Fibroblast of mammary gland (primary cell): ENCODE results near the gene SIN3B.

Experiments
- DNase-seq: peaks from one replicate; pipeline ENCODE4 v3.0.0-alpha.2; 2010; ENCODE audit warnings: low read depth
- H3K4me3 ChIP-seq: 2 replicates; pipeline ENCODE4 v1.5.1; 2011; ENCODE audit warnings: low read depth, mild to moderate bottlenecking, low read length, moderate library complexity; ENCODE audit not compliant: control insufficient read depth
- TF ChIP-seq, protein P1 (sequence below): conservative IDR thresholded peaks from 2 replicates; pipeline ENCODE4 v1.5.1; 2011; ENCODE audit warnings: low read depth, low read length, inconsistent platforms; ENCODE audit not compliant: control insufficient read depth, insufficient read depth

The SIN3B gene

DNA sequence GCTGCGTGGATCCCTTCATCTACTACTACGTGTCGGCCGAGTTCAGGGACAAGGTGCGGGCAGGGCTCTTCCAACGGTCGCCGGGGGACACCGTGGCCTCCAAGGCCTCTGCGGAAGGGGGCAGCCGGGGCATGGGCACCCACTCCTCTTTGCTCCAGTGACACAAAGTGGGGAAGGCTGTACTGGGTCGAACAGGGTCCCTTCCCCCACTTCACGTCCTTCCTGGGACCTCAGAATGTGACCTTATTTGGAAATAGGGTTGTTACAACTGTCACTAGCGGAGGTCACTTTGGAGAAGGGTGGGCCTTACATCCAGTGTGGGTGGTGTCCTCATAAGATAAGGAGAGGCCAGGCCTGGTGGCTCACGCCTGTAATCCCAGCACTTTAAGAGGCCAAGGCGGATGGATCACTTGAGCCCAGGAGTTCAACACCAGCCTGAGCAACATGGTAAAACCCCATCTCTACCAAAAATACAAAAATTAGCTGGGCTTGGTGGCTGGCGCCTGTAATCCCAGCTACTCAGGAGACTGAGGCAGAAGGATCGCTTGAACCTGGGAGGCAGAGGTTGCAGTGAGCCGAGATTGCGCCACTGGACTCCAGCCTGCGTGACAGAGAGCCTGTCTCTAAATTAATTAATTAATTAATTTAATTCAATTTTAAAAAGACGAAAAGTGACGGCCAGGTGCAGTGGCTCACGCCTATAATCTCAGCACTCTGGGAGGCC lies 61.4 kb downstream of the SIN3B start:
- DNase-seq, result no peak
- no peak overlapping the region for H3K4me3 ChIP-seq
- TF ChIP-seq, protein P1, sequence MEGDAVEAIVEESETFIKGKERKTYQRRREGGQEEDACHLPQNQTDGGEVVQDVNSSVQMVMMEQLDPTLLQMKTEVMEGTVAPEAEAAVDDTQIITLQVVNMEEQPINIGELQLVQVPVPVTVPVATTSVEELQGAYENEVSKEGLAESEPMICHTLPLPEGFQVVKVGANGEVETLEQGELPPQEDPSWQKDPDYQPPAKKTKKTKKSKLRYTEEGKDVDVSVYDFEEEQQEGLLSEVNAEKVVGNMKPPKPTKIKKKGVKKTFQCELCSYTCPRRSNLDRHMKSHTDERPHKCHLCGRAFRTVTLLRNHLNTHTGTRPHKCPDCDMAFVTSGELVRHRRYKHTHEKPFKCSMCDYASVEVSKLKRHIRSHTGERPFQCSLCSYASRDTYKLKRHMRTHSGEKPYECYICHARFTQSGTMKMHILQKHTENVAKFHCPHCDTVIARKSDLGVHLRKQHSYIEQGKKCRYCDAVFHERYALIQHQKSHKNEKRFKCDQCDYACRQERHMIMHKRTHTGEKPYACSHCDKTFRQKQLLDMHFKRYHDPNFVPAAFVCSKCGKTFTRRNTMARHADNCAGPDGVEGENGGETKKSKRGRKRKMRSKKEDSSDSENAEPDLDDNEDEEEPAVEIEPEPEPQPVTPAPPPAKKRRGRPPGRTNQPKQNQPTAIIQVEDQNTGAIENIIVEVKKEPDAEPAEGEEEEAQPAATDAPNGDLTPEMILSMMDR, result no peak

DNA sequence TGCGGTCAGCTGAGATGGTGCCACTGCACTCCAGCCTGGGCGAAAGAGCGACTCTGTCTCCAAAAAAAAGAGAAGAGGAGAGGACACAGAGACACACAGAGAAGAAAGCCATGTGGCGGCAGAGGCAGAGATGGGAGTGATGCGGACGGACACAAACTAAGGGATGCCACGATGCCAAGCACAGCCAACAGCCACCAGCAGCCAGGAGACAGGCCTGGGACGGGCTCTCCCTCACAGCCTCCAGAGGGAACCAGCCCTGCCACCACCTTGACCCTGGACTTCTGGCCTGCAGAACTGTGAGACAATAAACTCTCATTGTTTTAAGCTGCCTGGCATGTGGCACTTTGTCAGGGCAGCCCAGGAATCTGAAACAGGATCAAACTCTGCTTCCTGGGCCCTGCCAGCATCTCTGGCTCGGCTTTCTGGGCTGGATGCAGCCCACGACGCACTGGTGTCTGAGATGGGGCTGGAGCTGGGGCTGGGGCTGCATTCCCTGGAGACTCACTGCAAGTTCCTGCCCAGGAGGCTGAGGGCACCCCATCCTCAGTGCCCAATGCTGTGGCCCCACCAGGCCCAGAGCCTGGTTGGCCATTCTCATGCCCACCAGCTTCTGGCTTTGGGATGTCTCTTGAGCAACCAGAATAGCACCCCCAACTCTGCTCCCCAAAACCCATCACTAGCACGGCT lies 62.6 kb downstream of the SIN3B start:
- H3K4me3 ChIP-seq, result no peak overlapping the region
- no peak for DNase-seq
- TF ChIP-seq, protein P1, result no peak

DNA sequence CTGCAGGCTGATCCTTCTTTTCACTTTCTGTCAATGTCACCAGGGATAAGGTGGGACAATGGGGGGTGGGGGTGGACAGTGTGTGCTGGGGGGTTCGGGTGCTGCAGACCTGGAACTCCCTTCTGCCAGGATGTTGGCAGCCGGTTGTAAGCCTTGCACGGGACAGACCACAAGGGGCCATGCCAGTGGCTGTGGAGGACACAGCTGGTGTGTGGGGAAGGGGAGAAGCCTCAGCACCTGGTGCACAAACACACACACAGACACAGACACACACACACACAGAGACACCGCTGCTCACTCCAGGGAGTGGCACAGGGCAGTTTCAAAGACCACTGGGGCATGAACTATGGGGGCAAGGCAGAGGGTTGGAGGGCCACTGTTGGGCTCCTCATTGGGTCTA lies 63.2 kb downstream of the SIN3B start:
- TF ChIP-seq, protein P1, result no peak
- H3K4me3 ChIP-seq, result no peak overlapping the region
- DNase-seq, result no peak

DNA sequence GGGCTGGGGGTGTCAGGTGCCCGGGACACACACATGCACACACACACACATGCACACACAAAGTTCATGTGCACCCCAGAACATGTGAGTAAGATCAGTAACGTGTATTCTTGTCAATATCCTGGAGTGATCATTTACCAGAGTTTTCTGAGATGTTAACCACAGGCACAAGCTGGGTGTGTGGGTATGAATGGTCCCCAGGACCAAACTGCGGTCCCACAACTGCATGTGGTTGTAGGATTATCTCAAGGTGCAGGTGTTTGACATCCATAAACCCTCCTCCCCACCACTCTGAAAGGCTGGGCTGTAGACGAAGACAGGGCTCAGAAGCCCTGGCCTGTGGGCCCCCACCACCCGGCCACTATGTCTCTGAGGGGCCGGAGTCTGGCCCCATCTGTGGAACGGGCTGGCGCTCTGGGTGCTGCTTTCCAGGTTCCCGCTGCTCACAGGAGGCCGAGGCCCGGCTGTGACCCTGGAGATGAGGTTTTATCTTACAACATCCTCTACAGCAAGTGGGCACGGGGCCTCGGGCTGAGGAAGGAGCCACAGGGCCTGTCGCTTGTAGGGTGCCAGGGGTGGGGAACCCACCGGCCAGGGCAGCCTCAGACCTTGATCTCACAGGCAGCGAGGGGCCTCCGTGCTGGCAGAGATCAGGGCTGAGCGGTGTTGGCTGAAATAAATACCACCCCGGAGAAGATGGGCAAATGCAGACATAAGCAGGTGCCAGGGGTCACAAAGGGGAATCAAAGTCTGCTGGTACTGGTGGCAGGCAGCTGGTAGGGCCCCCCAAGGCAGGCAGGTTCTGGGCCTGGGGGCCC lies 63.9 kb downstream of the SIN3B start:
- TF ChIP-seq, protein P1, result no peak
- DNase-seq, result no peak
- no peak overlapping the region for H3K4me3 ChIP-seq

DNA sequence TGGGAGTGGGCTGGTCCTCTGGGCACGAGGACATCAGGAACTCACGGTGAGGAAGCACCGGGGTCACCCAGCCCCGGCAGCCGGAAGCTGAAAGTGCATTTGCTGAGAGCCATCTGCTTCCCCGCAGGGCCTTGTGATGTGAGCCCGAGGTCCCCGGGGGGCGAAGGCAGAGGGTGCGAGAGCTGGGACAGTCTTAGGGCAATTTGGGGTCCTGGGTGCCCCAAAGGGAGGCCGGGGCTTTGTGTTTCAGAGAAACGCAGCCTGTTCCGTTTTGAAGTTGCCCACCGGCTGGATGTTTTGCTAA lies 64.4 kb downstream of the SIN3B start:
- TF ChIP-seq, protein P1, result no peak
- no peak for DNase-seq
- H3K4me3 ChIP-seq, result no peak overlapping the region

DNA sequence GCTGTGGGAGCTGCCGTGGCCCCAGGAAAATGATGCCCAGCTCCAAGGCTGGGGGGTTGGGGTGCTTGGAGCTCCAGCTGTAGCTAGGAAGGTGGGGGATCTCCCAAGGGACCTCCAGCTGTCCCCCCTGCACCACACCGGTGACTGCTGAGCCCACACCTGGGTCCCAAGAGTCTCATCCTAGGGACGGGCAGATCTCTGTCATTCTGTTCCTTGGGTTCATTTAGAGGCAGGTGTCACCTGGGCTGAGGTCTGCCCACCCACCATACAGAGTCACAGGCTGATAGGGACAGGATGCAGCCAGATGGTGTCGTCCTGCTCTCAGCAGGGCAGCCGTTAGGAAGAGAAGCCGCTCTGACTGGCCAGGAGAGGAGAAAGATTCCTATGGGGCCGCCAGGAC lies 64.9 kb downstream of the SIN3B start:
- H3K4me3 ChIP-seq, result no peak overlapping the region

More for the DNA sequence above, 64.9 kb downstream of the SIN3B start:
- DNase-seq, result no peak
- TF ChIP-seq, protein P1, result no peak
